Lung (tissue), 12 donors: ENCODE data around the gene PBX2. TPM values are rescaled to one million over a fixed set of nuclear protein-coding genes. Genes with fewer than 3 reads are reported as not detected.
A peak's percentile ranks its signal among the peaks of the same experiment; 100 is the strongest.

Experiments used
- ATAC-seq: fragments of 200-7000 bp; cut with Tn5 transposase; one replicate; pipeline ENCODE4 v1.9.1; 2020; ENCODE audit warnings: moderate number of reproducible peaks; ENCODE audit not compliant: insufficient read depth, low FRiP score
- DNase-seq, 3 donors: peaks; one replicate each; pipeline ENCODE4 v3.0.0-alpha.2; 2013 to 2017
- H3K27ac ChIP-seq, 2 donors: one replicate each; pipeline ENCODE4 v1.5.1; 2013; ENCODE audit warnings: mild to moderate bottlenecking in 2 of 2, moderate library complexity in 2 of 2, control low read depth in 1 of 2, inconsistent platforms in 1 of 2, low read depth in 1 of 2, low read length in 1 of 2
- H3K27me3 ChIP-seq, 3 donors: one replicate each; pipeline ENCODE4 v1.5.1; 2013; ENCODE audit warnings: low read length in 2 of 3; ENCODE audit not compliant: control insufficient read depth in 3 of 3, insufficient read depth in 3 of 3
- H3K36me3 ChIP-seq, 4 donors: one replicate each; pipeline ENCODE4 v1.5.1; 2013; ENCODE audit warnings: low read length in 4 of 4, mild to moderate bottlenecking in 1 of 4, moderate library complexity in 1 of 4; ENCODE audit not compliant: control insufficient read depth in 4 of 4, insufficient read depth in 4 of 4
- H3K4me1 ChIP-seq, 5 donors: one replicate each; pipeline ENCODE4 v1.5.1; 2013; ENCODE audit warnings: low read length in 5 of 5, mild to moderate bottlenecking in 2 of 5, moderate library complexity in 1 of 5; ENCODE audit not compliant: control insufficient read depth in 5 of 5, insufficient read depth in 5 of 5
- H3K4me3 ChIP-seq: one replicate; pipeline ENCODE4 v1.5.1; 2013; ENCODE audit warnings: mild to moderate bottlenecking, control low read depth, moderate library complexity
- H3K9ac ChIP-seq, 2 donors: one replicate each; pipeline ENCODE4 v1.5.1; 2013; ENCODE audit warnings: low read length in 2 of 2, control low read depth in 1 of 2; ENCODE audit not compliant: insufficient read depth in 1 of 2
- H3K9me3 ChIP-seq, 4 donors: one replicate each; pipeline ENCODE4 v1.5.1; 2013; ENCODE audit warnings: low read length in 3 of 4, mild to moderate bottlenecking in 1 of 4, moderate library complexity in 1 of 4; ENCODE audit not compliant: control insufficient read depth in 4 of 4, insufficient read depth in 3 of 4
- WGBS, 2 donors: extraction: QIAGEN DNeasy Blood & Tissue Kit; methylation state at CpG; one replicate each; pipeline ENCODE4 v1.1.7; 2013; 5-methylcytosine and 5-hydroxymethylcytosine counted together
- polyA plus RNA-seq, 2 donors: library from polyadenylated mRNA; stranded (reverse); fragments of 200-250 nt; gene quantifications; one replicate each; pipeline ENCODE4 v1.2.1, GENCODE V29; 2013
- total RNA-seq, 2 donors: library from RNA; depleted of rRNA in 1 of 2; stranded (reverse); fragments of >200 nt in 1 of 2; gene quantifications; one replicate each; pipeline ENCODE4 v1.2.1, GENCODE V29; 2014 to 2021
- TF ChIP-seq, protein P1 (sequence below): IDR thresholded peaks from 2 replicates; pipeline ENCODE4 v1.5.1; 2012; ENCODE audit warnings: mild to moderate bottlenecking; ENCODE audit errors: control extremely low read depth, extremely low read depth
- donor health status: control.
- donor health status: control.
- donor health status: Bipolar disorder and iron deficiency.
- donor health status: healthy.
- donor health status: DM: yes; HTN: yes; CAD: no.

The PBX2 gene
- total and polyA plus RNA-seq, 4 donors: 56.0 to 128 (median 85.9) TPM

DNA sequence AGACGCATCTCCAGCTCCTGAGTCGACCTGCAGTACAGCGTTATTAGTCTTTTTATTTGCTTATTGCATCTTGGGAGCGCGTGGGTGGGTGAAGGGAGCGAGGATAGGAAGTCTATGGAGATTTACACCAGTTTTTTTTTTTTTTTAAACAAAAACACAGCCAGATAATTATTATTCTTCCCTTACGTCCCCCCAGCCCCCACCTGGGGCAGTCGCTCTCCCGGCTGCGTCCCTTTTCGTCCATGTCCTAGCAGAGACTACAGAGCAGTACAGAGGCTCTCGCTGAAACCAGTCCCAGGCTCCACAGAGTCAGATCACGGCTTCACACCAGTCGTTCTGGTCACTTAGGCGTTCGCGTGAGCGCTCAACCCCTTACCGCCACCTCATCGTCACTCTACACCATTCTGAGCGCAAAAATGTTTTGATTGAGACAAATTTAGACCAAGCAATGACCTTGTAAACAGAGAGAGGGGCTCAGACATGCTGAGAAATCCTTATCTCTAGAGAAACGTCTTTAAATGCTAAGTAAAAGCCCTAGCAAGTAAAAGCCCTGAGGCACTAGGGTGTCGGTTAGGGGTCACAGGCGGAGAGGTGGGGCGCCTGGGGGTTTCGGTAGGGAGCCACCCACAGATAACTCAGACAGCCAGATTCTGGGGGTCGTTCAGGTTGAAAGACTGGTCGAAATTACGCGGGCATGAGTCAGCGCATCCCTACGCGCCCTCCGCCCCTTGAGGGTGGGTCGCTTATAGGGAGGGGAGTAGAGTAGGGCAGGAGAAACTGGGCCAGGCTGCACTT, 37.0 kb downstream of the PBX2 start:
- Histone ChIP-seq H3K27ac (peak overlapping the region; percentile 57 to 87), H3K36me3 (peaks cover 0 to 21% (median 4%) of the 10 kb centered on the region in 4 donors), H3K4me1 (peaks cover 2 to 37% (median 17%) of the 10 kb centered on the region in 5 donors), H3K4me3 (no peak overlapping the region), H3K9ac (peak overlapping the region in 1 of 2 donors; percentile 79), H3K27me3 (peaks cover 0 to 46% (median 30%) of the 10 kb centered on the region in 3 donors), H3K9me3 (no peaks in the 10 kb centered on the region)
- 43 to 56% methylated on average over 35 of the region's 35 CpGs for WGBS, 2 donors
- TF ChIP-seq, protein P1, sequence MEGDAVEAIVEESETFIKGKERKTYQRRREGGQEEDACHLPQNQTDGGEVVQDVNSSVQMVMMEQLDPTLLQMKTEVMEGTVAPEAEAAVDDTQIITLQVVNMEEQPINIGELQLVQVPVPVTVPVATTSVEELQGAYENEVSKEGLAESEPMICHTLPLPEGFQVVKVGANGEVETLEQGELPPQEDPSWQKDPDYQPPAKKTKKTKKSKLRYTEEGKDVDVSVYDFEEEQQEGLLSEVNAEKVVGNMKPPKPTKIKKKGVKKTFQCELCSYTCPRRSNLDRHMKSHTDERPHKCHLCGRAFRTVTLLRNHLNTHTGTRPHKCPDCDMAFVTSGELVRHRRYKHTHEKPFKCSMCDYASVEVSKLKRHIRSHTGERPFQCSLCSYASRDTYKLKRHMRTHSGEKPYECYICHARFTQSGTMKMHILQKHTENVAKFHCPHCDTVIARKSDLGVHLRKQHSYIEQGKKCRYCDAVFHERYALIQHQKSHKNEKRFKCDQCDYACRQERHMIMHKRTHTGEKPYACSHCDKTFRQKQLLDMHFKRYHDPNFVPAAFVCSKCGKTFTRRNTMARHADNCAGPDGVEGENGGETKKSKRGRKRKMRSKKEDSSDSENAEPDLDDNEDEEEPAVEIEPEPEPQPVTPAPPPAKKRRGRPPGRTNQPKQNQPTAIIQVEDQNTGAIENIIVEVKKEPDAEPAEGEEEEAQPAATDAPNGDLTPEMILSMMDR: no peak
- DNase-seq (peak; percentile 31 to 70 (median 63)), ATAC-seq (no peak)

DNA sequence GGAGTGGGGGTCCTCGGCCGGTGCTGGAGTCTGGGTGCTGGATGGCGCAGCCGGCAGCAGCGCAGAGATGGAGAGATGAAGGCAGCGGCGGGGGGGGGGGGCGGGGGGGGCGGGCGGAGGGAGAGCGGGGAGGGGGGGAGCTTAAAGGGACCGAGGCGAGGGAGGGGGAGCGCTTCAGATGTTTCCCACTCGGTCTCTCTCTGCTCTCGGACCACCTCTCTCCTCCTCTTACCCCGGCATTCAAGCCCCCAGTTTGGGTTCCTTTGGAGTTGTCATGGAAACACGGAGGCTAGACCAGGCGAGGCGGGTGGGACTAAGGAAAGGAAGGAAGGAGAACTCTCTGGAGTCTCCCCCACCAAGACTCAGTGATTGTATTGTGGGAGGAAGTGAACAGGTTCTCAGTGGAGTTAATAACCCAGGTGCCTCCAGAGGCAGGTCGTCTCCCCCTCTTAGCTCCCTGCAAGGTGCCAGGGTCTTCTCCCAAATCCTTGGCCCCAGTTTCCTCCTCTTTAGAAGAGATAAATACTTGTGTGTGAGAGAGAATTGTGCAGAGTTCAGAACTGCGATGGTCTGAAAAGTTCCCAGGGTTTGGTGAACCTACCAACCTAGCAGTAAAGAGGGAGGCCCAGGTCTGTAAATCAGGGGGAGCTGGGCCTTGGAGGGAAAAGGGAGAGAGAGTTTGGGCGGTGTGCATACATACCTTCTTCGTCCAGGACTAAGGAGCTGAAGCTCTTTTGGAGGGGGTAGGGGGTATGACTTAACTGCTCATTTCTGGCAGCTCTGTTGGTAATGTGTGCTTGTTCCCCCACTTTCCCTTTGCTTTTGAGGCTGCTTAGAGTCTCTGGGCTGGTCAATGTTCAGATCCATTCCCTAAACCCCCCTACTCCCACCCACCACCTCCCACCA, 37.9 kb downstream of the PBX2 start, which contains the start of gene PRRT1:
PRRT1 (minus strand) TSS at position 77 of the 906 bp plus-strand sequence. CDS start 112 bp downstream, outside the sequence.
- Histone ChIP-seq H3K4me1 (peaks cover 2 to 37% (median 17%) of the 10 kb centered on the region in 5 donors), H3K36me3 (peaks cover 0 to 12% (median 0%) of the 10 kb centered on the region in 4 donors), H3K9ac (peak within 1 kb of the TSS in 1 of 2 donors; percentile 79), H3K27me3 (peaks cover 0 to 51% (median 38%) of the 10 kb centered on the region in 3 donors), H3K9me3 (peaks cover 0 to 2% (median 0%) of the 10 kb centered on the region in 4 donors), H3K4me3 (no peak within 1 kb of the TSS), H3K27ac (peak within 1 kb of the TSS in 1 of 2 donors; percentile 21)
- TF ChIP-seq, protein P1: no peak
- DNase-seq (peak; percentile 30 to 44 (median 34)), ATAC-seq (no peak)
- WGBS, 2 donors: 16 to 25% methylated on average over 13 to 19 of the region's 24 CpGs

GRCh38 chr6:32151181-32151862, 38.7 kb downstream of the PBX2 start:
- TF ChIP-seq, protein P1: no peak
- peaks cover 0 to 56% (median 42%) of the 10 kb centered on the region in 3 donors for H3K27me3 ChIP-seq
- no peak for ATAC-seq
- peak in 1 of 3 donors; percentile 32 for DNase-seq
- H3K4me1 ChIP-seq: peaks cover 2 to 37% (median 17%) of the 10 kb centered on the region in 5 donors
- H3K9ac ChIP-seq: no peak overlapping the region
- peaks cover 0 to 2% (median 0%) of the 10 kb centered on the region in 4 donors for H3K9me3 ChIP-seq
- WGBS, 2 donors: 39 to 40% methylated on average over 8 of the region's 8 CpGs
- no peak overlapping the region for H3K27ac ChIP-seq
- H3K36me3 ChIP-seq: peaks cover 0 to 7% (median 0%) of the 10 kb centered on the region in 4 donors
- H3K4me3 ChIP-seq: no peak overlapping the region
